GM12872 (cell line): ENCODE data around the gene TXNDC12.

Experiments
- TF ChIP-seq, protein P1 (sequence below): IDR thresholded peaks from 3 replicates; pipeline ENCODE4 v1.5.1; 2011; ENCODE audit warnings: low read depth, mild to moderate bottlenecking, low read length, moderate library complexity; ENCODE audit not compliant: insufficient read depth

TXNDC12 gene

DNA sequence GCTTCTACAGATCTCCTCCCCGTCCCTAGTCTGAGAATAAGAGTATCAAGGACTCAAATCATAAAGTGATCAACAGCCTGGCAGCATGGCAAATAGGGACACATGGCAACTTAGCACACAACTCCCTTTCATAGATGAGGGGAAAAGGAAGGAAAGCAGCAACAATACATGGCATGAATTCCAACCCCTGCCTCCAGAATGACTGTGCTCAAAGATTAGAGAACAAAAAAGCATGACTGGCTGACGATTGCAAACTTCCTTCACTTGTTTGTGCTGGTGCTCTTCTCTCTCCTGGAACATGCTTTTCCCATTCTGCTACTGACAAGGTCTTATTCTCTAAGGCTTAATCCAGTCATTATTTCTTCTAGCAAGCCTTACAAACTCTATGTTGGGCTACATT, 32.9 kb downstream of the TXNDC12 start:
- TF ChIP-seq, protein P1, sequence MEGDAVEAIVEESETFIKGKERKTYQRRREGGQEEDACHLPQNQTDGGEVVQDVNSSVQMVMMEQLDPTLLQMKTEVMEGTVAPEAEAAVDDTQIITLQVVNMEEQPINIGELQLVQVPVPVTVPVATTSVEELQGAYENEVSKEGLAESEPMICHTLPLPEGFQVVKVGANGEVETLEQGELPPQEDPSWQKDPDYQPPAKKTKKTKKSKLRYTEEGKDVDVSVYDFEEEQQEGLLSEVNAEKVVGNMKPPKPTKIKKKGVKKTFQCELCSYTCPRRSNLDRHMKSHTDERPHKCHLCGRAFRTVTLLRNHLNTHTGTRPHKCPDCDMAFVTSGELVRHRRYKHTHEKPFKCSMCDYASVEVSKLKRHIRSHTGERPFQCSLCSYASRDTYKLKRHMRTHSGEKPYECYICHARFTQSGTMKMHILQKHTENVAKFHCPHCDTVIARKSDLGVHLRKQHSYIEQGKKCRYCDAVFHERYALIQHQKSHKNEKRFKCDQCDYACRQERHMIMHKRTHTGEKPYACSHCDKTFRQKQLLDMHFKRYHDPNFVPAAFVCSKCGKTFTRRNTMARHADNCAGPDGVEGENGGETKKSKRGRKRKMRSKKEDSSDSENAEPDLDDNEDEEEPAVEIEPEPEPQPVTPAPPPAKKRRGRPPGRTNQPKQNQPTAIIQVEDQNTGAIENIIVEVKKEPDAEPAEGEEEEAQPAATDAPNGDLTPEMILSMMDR, result no peak

DNA sequence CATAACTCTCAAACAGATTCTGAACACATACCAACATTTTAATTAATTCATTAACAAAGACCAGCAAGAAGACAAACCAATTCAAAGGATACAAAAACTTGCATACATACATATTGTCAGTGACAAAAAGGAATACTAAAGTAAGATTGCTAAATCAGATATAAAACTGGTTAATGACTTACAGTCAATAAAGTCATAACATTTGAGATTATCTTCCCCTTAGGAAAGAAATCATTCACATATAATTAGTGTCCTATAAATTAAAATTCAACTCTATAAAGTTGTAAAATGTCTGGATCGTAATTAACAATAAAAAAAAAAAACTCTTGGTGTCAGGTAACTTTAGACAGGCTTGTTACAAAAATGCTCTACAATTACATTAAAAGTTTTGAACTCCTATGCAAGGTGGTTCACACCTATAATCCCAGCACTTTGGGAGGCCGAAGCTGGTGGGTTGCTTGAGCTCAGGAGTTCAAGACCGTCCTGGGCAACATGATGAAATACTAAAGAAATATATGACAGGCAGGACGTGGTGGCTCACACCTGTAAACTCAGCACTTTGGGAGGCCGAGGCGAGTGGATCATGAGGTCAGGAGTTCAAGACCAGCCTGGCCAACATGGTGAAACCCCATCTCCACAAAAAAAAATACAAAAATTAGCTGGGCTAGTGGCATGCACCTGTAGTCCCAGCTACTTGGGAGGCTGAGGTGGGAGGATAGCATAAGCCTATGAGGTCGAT, 46.8 kb downstream of the TXNDC12 start:
- TF ChIP-seq, protein P1, result no peak

DNA sequence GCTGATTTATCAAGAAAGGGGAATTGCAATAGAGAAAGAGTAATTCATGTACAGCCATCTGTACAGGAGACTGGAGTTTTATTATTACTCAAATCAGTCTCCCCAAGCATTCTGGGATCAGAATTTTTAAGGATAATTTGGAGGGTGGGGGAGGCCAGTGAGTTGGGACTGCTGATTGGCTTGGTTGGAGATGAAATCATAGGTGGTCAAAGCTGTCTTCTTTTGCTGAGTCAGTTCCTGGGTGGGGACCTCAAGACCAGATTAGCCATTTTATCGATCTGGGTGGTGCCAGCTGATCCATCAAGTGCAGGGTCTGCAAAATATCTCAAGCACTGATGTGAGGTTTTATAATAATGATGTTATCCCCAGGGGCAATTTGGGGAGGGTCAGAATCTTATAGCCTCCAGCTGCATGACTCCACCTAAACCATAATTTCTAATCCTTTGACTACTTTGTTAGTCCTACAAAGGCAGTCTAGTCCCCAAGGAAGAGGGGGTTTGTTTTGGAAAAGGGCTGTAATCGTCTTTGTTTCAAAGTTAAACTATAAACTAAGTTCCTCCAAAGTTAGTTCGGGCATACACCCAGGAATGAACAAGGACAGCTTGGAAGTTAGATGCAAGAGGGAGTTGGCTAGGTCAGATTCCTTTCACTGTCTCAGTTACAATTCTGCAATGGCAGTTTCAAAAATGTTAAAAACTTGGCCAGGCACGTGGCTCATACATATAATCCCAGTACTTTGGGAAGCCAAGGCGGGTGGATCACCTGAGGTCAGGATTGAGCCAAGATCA, 47.6 kb downstream of the TXNDC12 start:
- TF ChIP-seq, protein P1, result no peak

DNA sequence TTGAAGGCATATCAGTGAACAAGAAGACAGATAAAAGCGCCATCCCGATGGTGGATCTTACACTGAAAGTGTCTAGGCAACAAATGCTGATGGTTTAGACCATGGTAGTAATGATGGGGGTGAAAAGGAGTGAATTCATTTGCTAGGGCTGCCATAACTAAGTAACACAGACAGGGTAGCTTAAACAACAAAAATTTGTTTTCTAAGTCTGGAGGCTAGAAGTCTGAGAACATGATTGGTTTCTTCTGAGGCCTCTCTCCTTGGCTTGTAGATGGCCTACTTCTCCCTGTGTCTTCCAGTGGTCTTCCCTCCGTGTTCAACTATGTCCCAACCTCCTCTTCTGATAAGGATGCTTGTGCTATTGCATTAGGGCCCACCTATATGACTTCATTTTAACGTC, 51.1 kb downstream of the TXNDC12 start:
- TF ChIP-seq, protein P1, result no peak

DNA sequence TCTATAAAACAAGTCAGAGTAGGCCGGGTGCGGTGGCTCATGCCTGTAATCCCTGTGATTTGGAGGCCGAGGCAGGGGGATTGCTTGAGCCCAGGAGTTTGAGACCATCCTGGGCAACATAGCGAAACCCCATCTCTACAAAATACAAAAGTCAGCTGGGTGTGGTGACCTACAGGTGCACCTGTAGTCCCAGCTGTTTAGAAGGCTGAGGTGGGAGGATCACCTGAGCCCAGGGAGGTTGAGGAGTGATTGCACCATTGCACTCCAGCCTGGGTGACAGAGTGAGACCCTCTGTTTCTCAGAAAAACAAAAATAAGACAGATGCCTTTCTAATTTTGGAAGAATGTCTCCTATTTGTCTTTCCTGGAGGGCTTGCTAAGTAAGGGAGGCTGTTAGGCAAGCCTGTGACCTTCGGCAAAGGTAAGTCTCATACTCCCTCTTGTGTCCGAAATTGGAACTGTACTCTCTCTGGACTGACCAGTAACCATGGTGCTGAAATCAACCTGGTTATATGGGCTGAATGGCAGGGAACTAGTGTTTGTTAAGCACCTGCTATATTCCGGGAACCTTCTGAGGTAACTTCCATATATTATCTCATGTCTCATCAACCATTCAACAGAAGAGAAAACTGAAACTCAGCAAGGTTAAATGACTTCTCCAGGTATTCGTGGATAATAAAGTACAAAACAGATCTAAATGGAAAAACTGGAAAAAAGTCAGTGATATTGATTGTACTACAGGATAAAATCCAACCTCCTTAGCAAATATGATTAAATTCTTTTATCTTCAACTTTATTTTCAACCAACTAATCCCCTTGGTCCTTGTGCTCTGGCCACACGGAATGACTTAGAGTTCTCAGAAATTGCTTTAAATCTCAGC, 52.7 kb downstream of the TXNDC12 start:
- TF ChIP-seq, protein P1, result peak; percentile 88

DNA sequence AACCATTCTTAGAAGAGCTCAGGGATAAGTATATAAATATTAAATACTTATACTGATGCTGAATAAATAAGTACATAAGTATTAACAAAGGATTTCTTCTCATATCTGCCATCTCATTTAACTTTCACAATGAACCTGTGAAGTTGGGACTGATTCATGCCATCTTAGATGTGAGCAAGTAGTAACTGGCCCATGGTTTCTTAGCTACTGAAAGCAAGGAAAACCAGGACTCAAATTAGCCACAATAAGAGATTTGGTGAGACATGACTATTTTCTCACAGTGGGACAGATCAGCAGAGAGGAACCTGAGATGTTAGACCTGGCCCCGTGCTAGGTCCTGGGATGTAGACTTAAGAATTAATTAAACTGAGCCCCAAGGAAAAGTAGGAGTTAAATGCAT, 56.3 kb downstream of the TXNDC12 start:
- TF ChIP-seq, protein P1, result no peak

DNA sequence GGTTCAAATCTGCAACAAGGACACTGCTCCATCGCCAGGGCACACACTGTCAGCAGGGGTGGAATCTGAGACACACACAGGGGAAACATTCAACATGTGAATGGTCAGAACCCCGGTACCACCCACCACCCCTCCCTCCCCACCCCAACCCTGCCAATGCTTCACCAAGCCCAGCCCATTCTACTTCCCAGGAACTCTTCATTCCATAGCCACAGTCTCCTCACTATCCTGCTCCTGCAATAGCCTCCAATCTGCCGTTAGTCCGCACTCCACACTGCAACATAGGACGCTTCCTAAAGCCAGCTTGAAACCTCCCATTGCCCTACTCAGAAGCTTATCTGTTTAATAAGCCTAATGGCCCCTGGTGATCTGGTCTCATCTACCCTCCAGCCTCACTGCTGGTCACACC, 57.0 kb downstream of the TXNDC12 start:
- TF ChIP-seq, protein P1, result no peak
